WI38 (cell line): Measurements from ENCODE around the gene CNRIP1.
"Not testable (repeated sequence)": the region's sequence is repeated elsewhere in the genome, so short reads cannot be mapped to it uniquely, and the experiment has no call there.

Source experiments
- H3K4me3 ChIP-seq: 2 replicates; pipeline ENCODE4 v1.5.1; 2011; ENCODE audit warnings: low read depth, mild to moderate bottlenecking, control low read depth, low read length
- TF ChIP-seq, protein P1 (sequence below): IDR thresholded peaks from 2 replicates; pipeline ENCODE4 v1.5.1; 2012; ENCODE audit warnings: low read depth, mild to moderate bottlenecking, control low read depth, low read length

Gene CNRIP1

DNA sequence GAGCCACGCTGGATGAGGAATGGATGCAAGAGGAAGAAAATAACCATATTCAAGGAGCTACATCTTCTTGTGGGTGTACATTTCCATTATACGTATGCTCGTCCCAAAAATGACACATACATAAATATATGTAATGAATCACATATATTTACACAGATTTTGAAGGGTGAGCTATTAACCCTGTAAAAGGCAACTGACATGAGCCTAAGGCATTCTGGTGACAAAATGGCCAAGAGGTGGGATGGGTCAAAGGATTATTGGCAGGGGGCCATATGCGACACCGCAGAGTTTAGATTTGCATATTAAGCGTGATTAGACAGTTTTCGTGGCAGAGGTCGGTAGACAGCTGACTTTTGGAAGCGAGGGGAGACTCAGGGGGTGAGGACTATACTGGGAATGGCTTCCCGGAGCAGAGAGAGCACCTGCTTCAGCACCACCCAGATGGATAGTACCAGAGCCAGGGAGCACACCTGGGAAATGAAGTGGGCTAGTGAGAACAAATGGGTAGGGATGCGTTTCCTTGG lies 431 bp upstream of the CNRIP1 start:
- TF ChIP-seq, protein P1, sequence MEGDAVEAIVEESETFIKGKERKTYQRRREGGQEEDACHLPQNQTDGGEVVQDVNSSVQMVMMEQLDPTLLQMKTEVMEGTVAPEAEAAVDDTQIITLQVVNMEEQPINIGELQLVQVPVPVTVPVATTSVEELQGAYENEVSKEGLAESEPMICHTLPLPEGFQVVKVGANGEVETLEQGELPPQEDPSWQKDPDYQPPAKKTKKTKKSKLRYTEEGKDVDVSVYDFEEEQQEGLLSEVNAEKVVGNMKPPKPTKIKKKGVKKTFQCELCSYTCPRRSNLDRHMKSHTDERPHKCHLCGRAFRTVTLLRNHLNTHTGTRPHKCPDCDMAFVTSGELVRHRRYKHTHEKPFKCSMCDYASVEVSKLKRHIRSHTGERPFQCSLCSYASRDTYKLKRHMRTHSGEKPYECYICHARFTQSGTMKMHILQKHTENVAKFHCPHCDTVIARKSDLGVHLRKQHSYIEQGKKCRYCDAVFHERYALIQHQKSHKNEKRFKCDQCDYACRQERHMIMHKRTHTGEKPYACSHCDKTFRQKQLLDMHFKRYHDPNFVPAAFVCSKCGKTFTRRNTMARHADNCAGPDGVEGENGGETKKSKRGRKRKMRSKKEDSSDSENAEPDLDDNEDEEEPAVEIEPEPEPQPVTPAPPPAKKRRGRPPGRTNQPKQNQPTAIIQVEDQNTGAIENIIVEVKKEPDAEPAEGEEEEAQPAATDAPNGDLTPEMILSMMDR = no peak
- H3K4me3 ChIP-seq = peak overlapping the region; percentile 86

DNA sequence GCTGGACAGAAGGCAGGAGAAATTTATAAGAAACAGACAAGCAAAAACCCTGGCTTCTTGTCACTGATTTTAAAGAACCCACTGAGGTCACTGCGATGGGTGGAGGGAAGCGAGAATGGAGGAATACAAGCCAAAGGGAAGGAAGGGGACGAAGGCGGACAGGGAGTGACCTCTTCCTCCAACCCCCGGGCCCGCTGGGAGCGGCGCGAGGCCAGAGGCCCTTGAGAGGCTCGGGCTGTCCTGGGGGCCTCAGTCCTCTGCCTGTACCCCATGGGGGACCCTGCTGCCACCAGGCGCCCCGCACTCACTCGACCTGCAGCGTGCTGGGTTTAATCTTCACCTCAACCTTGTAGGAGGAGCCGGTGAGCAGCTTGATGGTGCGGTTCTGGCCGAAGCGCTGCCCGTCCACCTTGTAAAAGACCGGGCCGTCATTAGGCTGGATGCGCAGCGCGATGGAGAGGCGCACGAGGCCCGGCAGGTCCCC lies 793 bp downstream of the CNRIP1 start:
- peak overlapping the region; percentile 86 for H3K4me3 ChIP-seq
- TF ChIP-seq, protein P1 = no peak

DNA sequence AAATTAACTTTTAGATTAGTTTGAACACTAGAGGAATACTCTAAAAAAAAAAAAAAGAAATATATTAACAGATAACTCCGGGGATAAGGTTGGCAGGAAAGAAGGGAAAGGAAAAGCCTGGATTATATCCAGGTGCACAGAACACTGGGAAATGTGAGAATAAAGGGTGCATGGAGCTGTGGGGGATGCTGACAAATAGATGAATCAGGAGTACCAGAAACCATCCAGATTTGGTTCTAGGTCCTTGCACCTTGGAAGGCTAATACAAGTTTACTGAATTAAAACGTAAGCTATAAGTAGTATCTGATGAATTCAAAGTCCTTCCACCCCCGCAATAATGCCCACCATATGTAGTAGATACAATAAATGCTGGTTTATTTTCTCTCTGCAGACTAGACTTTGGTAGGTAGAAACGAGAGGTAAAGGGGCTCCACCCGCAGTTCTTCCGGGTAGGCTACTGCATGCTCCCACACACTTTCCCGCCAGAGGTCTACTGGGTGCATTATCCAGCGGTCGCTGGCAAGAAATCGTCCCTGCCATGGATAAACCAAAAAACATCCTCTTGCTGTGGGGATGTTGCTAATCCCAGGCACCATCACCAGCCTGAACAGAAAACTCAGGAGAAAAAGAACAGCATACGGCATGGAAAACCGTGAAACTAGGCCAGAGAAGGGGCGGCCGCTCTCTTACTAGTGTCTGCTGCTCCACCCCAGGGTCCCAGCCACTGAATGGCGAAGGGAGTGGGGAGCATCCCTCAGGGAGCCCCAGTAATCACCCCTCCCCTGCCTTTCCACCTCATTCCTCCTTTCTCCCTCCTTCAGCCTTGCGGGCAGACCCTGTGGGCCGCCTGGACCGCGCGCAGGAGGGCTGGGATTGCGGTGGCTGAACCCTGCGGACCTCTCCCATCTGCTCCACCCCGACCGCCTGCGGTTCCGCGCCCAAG lies 1.5 kb downstream of the CNRIP1 start:
- TF ChIP-seq, protein P1 = no peak
- H3K4me3 ChIP-seq = peak overlapping the region; percentile 86

DNA sequence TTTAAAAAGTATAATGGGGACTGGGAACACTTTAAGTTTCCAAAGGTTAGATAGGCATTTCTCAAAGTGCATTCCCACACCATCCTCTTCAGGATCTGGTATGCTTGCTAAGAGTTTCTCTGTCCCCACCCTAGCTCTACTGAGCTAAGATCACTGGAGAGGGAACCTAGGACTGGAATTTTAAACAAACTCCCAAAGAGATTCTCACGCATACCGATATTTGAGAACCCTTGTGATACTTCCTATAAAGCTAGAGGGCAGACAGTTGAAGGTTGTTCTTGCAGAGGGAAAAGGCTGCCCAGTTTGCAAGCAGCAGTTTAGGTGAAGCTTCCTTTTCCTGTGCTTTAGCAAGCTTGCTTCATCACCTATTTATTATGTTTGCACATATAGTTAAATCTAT lies 3.6 kb downstream of the CNRIP1 start:
- TF ChIP-seq, protein P1 = no peak
- H3K4me3 ChIP-seq = no peak overlapping the region

DNA sequence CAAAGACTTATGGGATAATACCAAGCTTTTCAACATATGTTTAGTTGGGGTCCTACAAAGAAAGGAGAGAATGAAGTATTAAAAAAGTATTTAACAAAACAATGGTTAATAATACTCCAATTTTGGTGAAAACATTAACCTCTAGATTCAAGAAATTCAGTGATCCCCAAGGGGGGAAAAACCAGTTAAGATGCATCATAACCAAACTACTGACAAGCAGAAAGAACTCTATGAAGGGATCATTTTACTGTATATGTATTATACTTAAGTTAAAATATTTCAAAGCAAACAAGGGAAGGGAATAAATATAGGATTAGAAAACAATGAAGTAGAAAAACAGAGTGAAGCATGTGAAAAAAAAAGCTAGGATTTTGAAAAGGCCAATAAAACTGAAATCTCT lies 8.7 kb downstream of the CNRIP1 start:
- TF ChIP-seq, protein P1 = no peak
- H3K4me3 ChIP-seq = no peak overlapping the region

DNA sequence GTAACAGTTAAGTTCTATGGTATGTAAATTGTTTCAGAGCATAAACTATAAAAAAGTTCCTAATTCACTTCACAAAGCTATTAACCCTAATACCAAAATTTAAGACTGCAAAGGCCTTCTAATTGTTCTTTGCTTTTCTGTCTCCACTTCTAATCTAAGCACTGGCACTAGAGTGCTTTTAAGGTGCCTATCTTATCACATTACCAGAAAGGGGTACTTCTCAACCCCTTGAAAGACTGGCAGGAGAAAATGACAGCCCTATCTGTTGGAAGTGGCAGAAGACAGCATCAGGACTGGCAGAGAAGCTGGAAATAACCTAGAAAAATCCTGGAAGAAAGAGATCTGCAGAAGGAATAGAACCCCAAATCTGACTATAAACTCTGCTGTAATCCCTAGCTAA lies 10.3 kb downstream of the CNRIP1 start:
- TF ChIP-seq, protein P1 = no peak
- no peak overlapping the region for H3K4me3 ChIP-seq

DNA sequence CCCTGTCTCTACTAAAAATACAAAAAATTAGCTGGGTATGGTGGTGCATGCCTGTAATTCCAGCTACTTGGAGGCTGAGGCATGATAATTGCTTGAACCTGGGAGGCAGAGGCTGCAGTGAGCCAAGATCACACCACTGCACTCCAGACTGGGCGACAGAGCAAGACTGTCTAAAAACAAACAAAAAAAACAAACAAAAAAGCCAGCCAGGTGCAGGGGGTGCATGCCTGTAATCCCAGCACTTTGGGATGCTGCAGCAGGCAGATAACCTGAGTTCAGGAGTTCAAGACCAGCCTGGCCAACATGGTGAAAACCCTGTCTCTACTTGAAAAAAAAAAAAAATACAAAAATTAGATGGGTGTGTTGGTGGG lies 15.9 kb downstream of the CNRIP1 start:
- not testable (repeated sequence) for H3K4me3 ChIP-seq
